HepG2 (cell line): Measurements from ENCODE around the gene SELENOS. TPM values are rescaled to one million over a fixed set of nuclear protein-coding genes. Genes with fewer than 3 reads are reported as not detected.

Experiments
- ATAC-seq: fragments of 200-7000 bp; cut with Tn5 transposase; 3 replicates; pipeline ENCODE4 v1.9.1; 2020; ENCODE audit warnings: mild to moderate bottlenecking, moderate library complexity
- BruUV-seq: library from RNA; stranded (reverse); fragments of 400-500 nt; replicated peaks from 2 replicates; lab custom pipeline; 2021; lab: Mats Ljungman, UMichigan
- CTCF ChIA-PET: fragments of 300-600 bp; formaldehyde crosslinking; extraction: SDS; loops from one replicate; lab custom pipeline; 2021; ENCODE audit warnings: low total read pairs, inconsistent platforms, low intra/inter-chr PET ratio; lab: Yijun Ruan, JAX
- POLR2A ChIA-PET: fragments of 350-600 bp; sonication (Branson Sonifier 250); formaldehyde crosslinking; loops from one replicate; lab custom pipeline; 2020; ENCODE audit warnings: antibody characterized with exemption, inconsistent platforms; lab: Yijun Ruan, JAX
- DNase-seq: peaks from one replicate; pipeline ENCODE4 v3.0.0-alpha.2; 2015; ENCODE audit warnings: low spot score
- FAIRE-seq: peaks from 3 replicates; lab custom pipeline; 2011; peaks lifted over from hg19 to GRCh38; lab: Jason Lieb, UNC
- H2AFZ ChIP-seq: one replicate; pipeline ENCODE4 v1.6.1; 2011; ENCODE audit warnings: low read length, inconsistent platforms
- H3K27ac ChIP-seq: fragments of 300-600 bp; 3 replicates; pipeline ENCODE4 v1.8.0; 2011; ENCODE audit warnings: mixed run types, mild to moderate bottlenecking, mixed read lengths, low read length, inconsistent platforms; ENCODE audit not compliant: insufficient read depth; ENCODE audit errors: extremely low read length
- H3K27me3 ChIP-seq, 2 experiments: fragments of 200-600 bp in 1 of 2; 2 replicates in 1 of 2; 3 replicates in 1 of 2; pipeline versions ENCODE4 v1.6.0 to v1.8.0; 2011; ENCODE audit warnings: low read length in 2 of 2, mild to moderate bottlenecking in 2 of 2, moderate library complexity in 2 of 2, inconsistent platforms in 1 of 2; ENCODE audit not compliant: insufficient read depth in 2 of 2, control insufficient read depth in 1 of 2
- H3K36me3 ChIP-seq, 2 experiments: fragments of 200-600 bp in 1 of 2; replicated peaks in 1 of 2; 2 replicates in 1 of 2; 3 replicates in 1 of 2; pipeline versions ENCODE4 v1.5.1 to v1.8.0; 2011; ENCODE audit warnings: low read length in 2 of 2, inconsistent platforms in 1 of 2; ENCODE audit not compliant: insufficient read depth in 2 of 2, control insufficient read depth in 1 of 2
- H3K4me1 ChIP-seq: 2 replicates; pipeline ENCODE4 v1.5.1; 2012; ENCODE audit warnings: low read length, inconsistent platforms; ENCODE audit not compliant: insufficient read depth
- H3K4me2 ChIP-seq: 2 replicates; pipeline ENCODE4 v1.6.0; 2011; ENCODE audit warnings: low read depth, low read length, inconsistent platforms
- H3K4me3 ChIP-seq, 3 experiments: fragments of 200-600 bp in 1 of 3; sonication (generic), shearing (Covaris generic) in 1 of 3; replicated peaks in 1 of 3; 2 replicates each; pipeline ENCODE4 v1.5.1; 2011 to 2016; ENCODE audit warnings: low read length in 3 of 3, inconsistent platforms in 2 of 3, low read depth in 2 of 3, mild to moderate bottlenecking in 2 of 3, control low read depth in 1 of 3, mixed read lengths in 1 of 3; ENCODE audit not compliant: insufficient read depth in 1 of 3
- H3K79me2 ChIP-seq: one replicate; pipeline ENCODE4 v1.6.1; 2011; ENCODE audit warnings: low read length, inconsistent platforms; ENCODE audit not compliant: insufficient read depth
- H3K9ac ChIP-seq: 2 replicates; pipeline ENCODE4 v1.6.0; 2011; ENCODE audit warnings: mild to moderate bottlenecking, low read depth, low read length, inconsistent platforms; ENCODE audit not compliant: insufficient read depth
- H3K9me3 ChIP-seq: 2 replicates; pipeline ENCODE4 v1.5.1; 2012; ENCODE audit warnings: mild to moderate bottlenecking, low read length
- H4K20me1 ChIP-seq: 2 replicates; pipeline ENCODE4 v1.6.0; 2011; ENCODE audit warnings: inconsistent platforms, mild to moderate bottlenecking, low read length, moderate library complexity; ENCODE audit not compliant: insufficient read depth
- ARNT2 ChIP-seq: sonication (generic); formaldehyde crosslinking; IDR thresholded peaks from 2 replicates; pipeline ENCODE4 v1.8.0; 2022; ENCODE audit warnings: mild to moderate bottlenecking, low read depth, missing genetic modification reagents, moderate library complexity
- ATF7 ChIP-seq, 2 experiments: fragments of 450-650 bp in 1 of 2; sonication (generic) in 1 of 2; formaldehyde crosslinking in 1 of 2; IDR thresholded peaks; 2 replicates each; pipeline versions ENCODE4 v1.4.0 to v1.6.1; 2016 to 2020; ENCODE audit warnings: antibody characterized with exemption in 1 of 2, mild to moderate bottlenecking in 1 of 2, missing genetic modification reagents in 1 of 2
- FOXA1 ChIP-seq, 2 experiments: fragments of 450-650 bp in 1 of 2; sonication (generic) in 1 of 2; formaldehyde crosslinking in 1 of 2; IDR thresholded peaks; 2 replicates each; pipeline versions ENCODE4 v1.4.0 to v1.6.1; 2016 to 2020; ENCODE audit warnings: missing genetic modification reagents in 1 of 2
- FOXK2 ChIP-seq: fragments of 450-650 bp; IDR thresholded peaks from 2 replicates; pipeline ENCODE4 v1.6.1; 2016
- HCFC1 ChIP-seq: fragments of 150-350 bp; IDR thresholded peaks from 2 replicates; pipeline ENCODE4 v1.6.1; 2014; ENCODE audit warnings: low read depth, low read length
- HNRNPK ChIP-seq: fragments of 200-400 bp; formaldehyde crosslinking; IDR thresholded peaks from 2 replicates; pipeline ENCODE4 v1.6.1; 2018; ENCODE audit warnings: low read length, low read depth, moderate library complexity, mild to moderate bottlenecking; ENCODE audit not compliant: poor library complexity, severe bottlenecking
- KLF15 ChIP-seq: sonication (generic); formaldehyde crosslinking; IDR thresholded peaks from 2 replicates; pipeline ENCODE4 v1.8.1; 2023; ENCODE audit warnings: borderline replicate concordance, mild to moderate bottlenecking, inconsistent platforms, missing genetic modification reagents, mixed read lengths
- NRL ChIP-seq: sonication (generic); formaldehyde crosslinking; IDR thresholded peaks from 2 replicates; pipeline ENCODE4 v1.5.0; 2020; ENCODE audit warnings: missing genetic modification reagents, mild to moderate bottlenecking, moderate library complexity, borderline replicate concordance
- RAD21 ChIP-seq: fragments of 450-650 bp; formaldehyde crosslinking; IDR thresholded peaks from 2 replicates; pipeline ENCODE4 v1.5.0; 2020; ENCODE audit warnings: mild to moderate bottlenecking
- SMARCC2 ChIP-seq: fragments of 450-650 bp; IDR thresholded peaks from 2 replicates; pipeline ENCODE4 v1.6.1; 2017; ENCODE audit warnings: antibody characterized with exemption, mild to moderate bottlenecking
- SMC3 ChIP-seq: IDR thresholded peaks from 2 replicates; pipeline ENCODE4 v1.6.1; 2011; ENCODE audit warnings: low read length, improper control_type of control experiment
- SNAPC2 ChIP-seq: sonication (generic); formaldehyde crosslinking; IDR thresholded peaks from 2 replicates; pipeline ENCODE4 v1.8.1; 2022; ENCODE audit warnings: mild to moderate bottlenecking, missing genetic modification reagents
- STAG1 ChIP-seq: sonication (generic); formaldehyde crosslinking; IDR thresholded peaks from 2 replicates; pipeline ENCODE4 v1.4.0; 2020; ENCODE audit warnings: missing genetic modification reagents
- TBP ChIP-seq: sonication (generic); formaldehyde crosslinking; IDR thresholded peaks from 2 replicates; pipeline ENCODE4 v1.5.0; 2020; ENCODE audit warnings: missing genetic modification reagents
- ZFP62 ChIP-seq: sonication (generic); formaldehyde crosslinking; IDR thresholded peaks from 2 replicates; pipeline ENCODE4 v1.4.0; 2020; ENCODE audit warnings: missing genetic modification reagents
- ZNF33B ChIP-seq: sonication (generic); formaldehyde crosslinking; IDR thresholded peaks from 2 replicates; pipeline ENCODE4 v1.5.1; 2020; ENCODE audit warnings: mild to moderate bottlenecking, missing genetic modification reagents
- ZNF7 ChIP-seq: IDR thresholded peaks from 2 replicates; pipeline ENCODE4 v1.6.1; 2016; ENCODE audit warnings: missing biosample characterization, missing genetic modification reagents
- WGBS: methylation state at CpG from one replicate; pipeline ENCODE4 v1.1.6; 2017; ENCODE audit warnings: low lambda C conversion rate; 5-methylcytosine and 5-hydroxymethylcytosine counted together
- in situ Hi-C: cut with HindIII; loops from 2 replicates; pipeline ENCODE4 v1.10.0; 2017; ENCODE audit warnings: low pct_unique_long_range_greater_than_20kb; ENCODE audit not compliant: extremely low pct_ligation_motif_present
- intact Hi-C: fragments of 100-400 bp; cut with micrococcal nuclease; formaldehyde crosslinking; loops from one replicate; pipeline ENCODE4 v1.10.0; 2022; ENCODE audit not compliant: unreplicated experiment
- polyA plus RNA-seq, 8 experiments: library from polyadenylated mRNA; depleted of rRNA in 3 of 8; stranded (reverse) in 7 of 8; unstranded in 1 of 8; fragments of >200 nt; fragmentation: Illumina TruSeq in 4 of 8; extraction: Trizol in 4 of 8; gene quantifications; 2 replicates each; pipeline versions ENCODE4 v1.2.1 to v1.2.3, GENCODE V29; 2011 to 2016; ENCODE audit warnings: low read depth in 4 of 8, missing spikeins in 1 of 8, mixed read lengths in 1 of 8; ENCODE audit not compliant: insufficient read depth in 1 of 8
- total RNA-seq, 5 experiments: library from RNA; depleted of rRNA; stranded (reverse); fragments of >200 nt; fragmentation: Illumina TruSeq; extraction: Trizol; gene quantifications; 2 replicates each; pipeline ENCODE4 v1.2.3, GENCODE V29; 2016; ENCODE audit warnings: low read depth in 1 of 5
- TF ChIP-seq, protein P1 (sequence below): IDR thresholded peaks from 2 replicates; pipeline ENCODE4 v1.6.1; 2018; ENCODE audit warnings: missing genetic modification reagents
- TF ChIP-seq, protein P2 (sequence below): sonication (generic); formaldehyde crosslinking; conservative IDR thresholded peaks from 2 replicates; pipeline ENCODE4 v1.4.0; 2020; ENCODE audit warnings: missing genetic modification reagents
- TF ChIP-seq, protein P3 (sequence below): sonication (generic); formaldehyde crosslinking; IDR thresholded peaks from 2 replicates; pipeline ENCODE4 v1.5.0; 2020; ENCODE audit warnings: missing genetic modification reagents
- TF ChIP-seq, protein P4 (sequence below): sonication (generic); formaldehyde crosslinking; IDR thresholded peaks from 2 replicates; pipeline ENCODE4 v1.5.1; 2020; ENCODE audit warnings: mild to moderate bottlenecking, missing genetic modification reagents, moderate library complexity

Gene SELENOS
- total and polyA plus RNA-seq, 2 of the 13 experiments (the other 11 are each of a cell fraction or from before 2014, with no cell fraction given), result 63.0 to 66.1 TPM

DNA sequence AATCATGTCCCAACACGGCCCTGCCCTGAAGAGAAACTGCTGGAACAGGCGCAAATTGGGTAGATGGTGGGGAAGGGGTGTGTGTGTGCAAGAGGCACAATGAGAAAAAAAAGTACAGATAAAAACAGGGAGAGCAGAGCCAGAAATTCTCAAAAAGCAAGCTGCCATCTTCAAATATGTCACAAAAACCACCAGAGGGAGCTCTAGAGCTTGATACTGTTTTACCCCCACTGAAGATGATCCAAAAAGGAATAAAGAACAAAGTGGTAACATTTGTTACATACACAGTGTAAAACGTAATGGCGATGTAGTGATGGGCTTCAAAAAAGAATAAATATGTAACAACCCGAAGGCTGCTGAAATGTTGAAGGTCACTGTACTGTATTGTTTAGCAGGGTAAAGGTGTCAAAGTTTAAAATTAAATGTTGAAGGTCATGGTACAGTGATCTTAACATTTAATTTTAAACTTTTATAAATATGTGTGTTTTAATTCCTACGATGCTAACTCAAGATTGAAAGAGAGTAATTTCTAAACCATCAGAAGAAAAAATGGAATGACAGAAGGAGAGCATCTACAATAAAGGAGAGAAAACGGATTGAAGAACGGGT is 11.7 kb upstream of the SELENOS start:
- no peak overlapping the region for H3K9ac ChIP-seq
- ChIA-PET CTCF (interaction anchor here (0.6 to 1.3 kb wide), 3 partner anchors 290 to 366 kb away, joined by 3 to 9 read pairs (median 3); no protein-coding TSS in a partner anchor), POLR2A (no interaction called here)
- BruUV-seq, result no TSS peak
- H3K4me1 ChIP-seq, result peaks cover 22% of the 10 kb centered on the region
- in situ Hi-C loops, result loop anchor here (5.0 kb wide), 1 partner anchor 363 kb away; the partner anchor contains the start of gene TM2D3
- ATAC-seq, result peak; percentile 62
- H3K36me3 ChIP-seq, result peaks cover 16 to 52% of the 10 kb centered on the region in 2 experiments
- H3K4me3 ChIP-seq, result no peak overlapping the region
- peaks cover 63% of the 10 kb centered on the region for H3K79me2 ChIP-seq
- intact Hi-C loops, result no loop called here
- WGBS, result 80% methylated on average over 8 of the region's 8 CpGs
- H3K27ac ChIP-seq, result no peak overlapping the region
- H4K20me1 ChIP-seq, result peaks cover 39% of the 10 kb centered on the region
- no peak overlapping the region for H2AFZ ChIP-seq
- H3K9me3 ChIP-seq, result no peaks in the 10 kb centered on the region
- peak; percentile 50 for DNase-seq
- FAIRE-seq, result peak; percentile 26
- H3K27me3 ChIP-seq, result no peaks in the 10 kb centered on the region; a peak in 1 of 5 replicates
- no peak overlapping the region for H3K4me2 ChIP-seq
- no peak for TF ChIP-seq ATF7 (IDR thresholded peaks at IDR 0.05)
- no peak for TF ChIP-seq ATF7 (CRISPR knock-in tag; IDR thresholded peaks at IDR 0.05)
- 0 out of 2 replicates have a peak, but pooled peaks have one; percentile 24 for TF ChIP-seq RAD21 (CRISPR knock-in tag)
- no peak for TF ChIP-seq ZNF33B (CRISPR knock-in tag)
- no peak for TF ChIP-seq FOXA1 (IDR thresholded peaks at IDR 0.05)
- TF ChIP-seq FOXA1 (CRISPR knock-in tag; IDR thresholded peaks at IDR 0.05), result no peak
- TF ChIP-seq STAG1 (CRISPR knock-in tag), result peak; percentile 64
- TF ChIP-seq KLF15 (CRISPR knock-in tag), result no peak
- no peak for TF ChIP-seq ZNF7 (CRISPR knock-in tag)
- no peak for TF ChIP-seq SMARCC2
- TF ChIP-seq, protein P1, sequence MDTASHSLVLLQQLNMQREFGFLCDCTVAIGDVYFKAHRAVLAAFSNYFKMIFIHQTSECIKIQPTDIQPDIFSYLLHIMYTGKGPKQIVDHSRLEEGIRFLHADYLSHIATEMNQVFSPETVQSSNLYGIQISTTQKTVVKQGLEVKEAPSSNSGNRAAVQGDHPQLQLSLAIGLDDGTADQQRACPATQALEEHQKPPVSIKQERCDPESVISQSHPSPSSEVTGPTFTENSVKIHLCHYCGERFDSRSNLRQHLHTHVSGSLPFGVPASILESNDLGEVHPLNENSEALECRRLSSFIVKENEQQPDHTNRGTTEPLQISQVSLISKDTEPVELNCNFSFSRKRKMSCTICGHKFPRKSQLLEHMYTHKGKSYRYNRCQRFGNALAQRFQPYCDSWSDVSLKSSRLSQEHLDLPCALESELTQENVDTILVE, result no peak
- no peak for TF ChIP-seq SNAPC2
- TF ChIP-seq, protein P2, sequence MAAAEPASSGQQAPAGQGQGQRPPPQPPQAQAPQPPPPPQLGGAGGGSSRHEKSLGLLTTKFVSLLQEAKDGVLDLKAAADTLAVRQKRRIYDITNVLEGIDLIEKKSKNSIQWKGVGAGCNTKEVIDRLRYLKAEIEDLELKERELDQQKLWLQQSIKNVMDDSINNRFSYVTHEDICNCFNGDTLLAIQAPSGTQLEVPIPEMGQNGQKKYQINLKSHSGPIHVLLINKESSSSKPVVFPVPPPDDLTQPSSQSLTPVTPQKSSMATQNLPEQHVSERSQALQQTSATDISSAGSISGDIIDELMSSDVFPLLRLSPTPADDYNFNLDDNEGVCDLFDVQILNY (CRISPR knock-in tag), result no peak
- TF ChIP-seq, protein P3, sequence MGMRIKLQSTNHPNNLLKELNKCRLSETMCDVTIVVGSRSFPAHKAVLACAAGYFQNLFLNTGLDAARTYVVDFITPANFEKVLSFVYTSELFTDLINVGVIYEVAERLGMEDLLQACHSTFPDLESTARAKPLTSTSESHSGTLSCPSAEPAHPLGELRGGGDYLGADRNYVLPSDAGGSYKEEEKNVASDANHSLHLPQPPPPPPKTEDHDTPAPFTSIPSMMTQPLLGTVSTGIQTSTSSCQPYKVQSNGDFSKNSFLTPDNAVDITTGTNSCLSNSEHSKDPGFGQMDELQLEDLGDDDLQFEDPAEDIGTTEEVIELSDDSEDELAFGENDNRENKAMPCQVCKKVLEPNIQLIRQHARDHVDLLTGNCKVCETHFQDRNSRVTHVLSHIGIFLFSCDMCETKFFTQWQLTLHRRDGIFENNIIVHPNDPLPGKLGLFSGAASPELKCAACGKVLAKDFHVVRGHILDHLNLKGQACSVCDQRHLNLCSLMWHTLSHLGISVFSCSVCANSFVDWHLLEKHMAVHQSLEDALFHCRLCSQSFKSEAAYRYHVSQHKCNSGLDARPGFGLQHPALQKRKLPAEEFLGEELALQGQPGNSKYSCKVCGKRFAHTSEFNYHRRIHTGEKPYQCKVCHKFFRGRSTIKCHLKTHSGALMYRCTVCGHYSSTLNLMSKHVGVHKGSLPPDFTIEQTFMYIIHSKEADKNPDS (CRISPR knock-in tag), result no peak
- TF ChIP-seq, protein P4, sequence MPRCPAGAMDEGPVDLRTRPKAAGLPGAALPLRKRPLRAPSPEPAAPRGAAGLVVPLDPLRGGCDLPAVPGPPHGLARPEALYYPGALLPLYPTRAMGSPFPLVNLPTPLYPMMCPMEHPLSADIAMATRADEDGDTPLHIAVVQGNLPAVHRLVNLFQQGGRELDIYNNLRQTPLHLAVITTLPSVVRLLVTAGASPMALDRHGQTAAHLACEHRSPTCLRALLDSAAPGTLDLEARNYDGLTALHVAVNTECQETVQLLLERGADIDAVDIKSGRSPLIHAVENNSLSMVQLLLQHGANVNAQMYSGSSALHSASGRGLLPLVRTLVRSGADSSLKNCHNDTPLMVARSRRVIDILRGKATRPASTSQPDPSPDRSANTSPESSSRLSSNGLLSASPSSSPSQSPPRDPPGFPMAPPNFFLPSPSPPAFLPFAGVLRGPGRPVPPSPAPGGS (CRISPR knock-in tag), result no peak
- no peak for TF ChIP-seq TBP (CRISPR knock-in tag)
- no peak for TF ChIP-seq ZFP62
- TF ChIP-seq ARNT2 (CRISPR knock-in tag), result no peak
- TF ChIP-seq FOXK2, result no peak
- TF ChIP-seq HNRNPK, result no peak
- TF ChIP-seq NRL, result no peak
- TF ChIP-seq HCFC1, result no peak
- TF ChIP-seq SMC3, result peak; percentile 34; the same call in 1 of the 2 replicates
